Chondrocyte (in vitro differentiated cells): ENCODE measurements around the gene CUBN. TPM values are rescaled to one million over a fixed set of nuclear protein-coding genes. Genes with fewer than 3 reads are reported as not detected.
A peak's percentile ranks its signal among the peaks of the same experiment; 100 is the strongest.

Experiments
- DNase-seq: peaks from one replicate; pipeline ENCODE4 v3.0.0; 2021; ENCODE audit warnings: mixed read lengths, low spot score
- H3K27ac Mint-ChIP-seq: one replicate; pipeline ENCODE4 v1.8.0; 2021; ENCODE audit warnings: mild to moderate bottlenecking, moderate library complexity, mixed read lengths; ENCODE audit not compliant: unreplicated experiment
- H3K27me3 Mint-ChIP-seq: 2 replicates; pipeline ENCODE4 v1.8.0; 2021; ENCODE audit warnings: low read depth, mixed read lengths
- H3K36me3 Mint-ChIP-seq: 2 replicates; pipeline ENCODE4 v1.8.0; 2021; ENCODE audit warnings: low read depth, mixed read lengths
- H3K4me1 Mint-ChIP-seq: 2 replicates; pipeline ENCODE4 v1.8.0; 2021; ENCODE audit warnings: low read depth, mild to moderate bottlenecking, mixed read lengths
- H3K4me3 Mint-ChIP-seq: one replicate; pipeline ENCODE4 v1.8.0; 2021; ENCODE audit warnings: mild to moderate bottlenecking, moderate library complexity, mixed read lengths; ENCODE audit not compliant: unreplicated experiment
- H3K9me3 Mint-ChIP-seq: 2 replicates; pipeline ENCODE4 v1.8.0; 2021; ENCODE audit warnings: low read depth, mixed read lengths
- total RNA-seq: library from RNA; stranded (reverse); gene quantifications from 3 replicates; pipeline ENCODE4 v1.2.1, GENCODE V29; 2021
- TF ChIP-seq, protein P1 (sequence below): fragments of 200-600 bp; sonication (generic); IDR thresholded peaks from 2 replicates; pipeline ENCODE4 v1.5.0; 2021; ENCODE audit warnings: antibody characterized with exemption, mild to moderate bottlenecking, moderate library complexity

The CUBN gene
- total RNA-seq, 1 donor from 2014 or later: 1.0 TPM

DNA sequence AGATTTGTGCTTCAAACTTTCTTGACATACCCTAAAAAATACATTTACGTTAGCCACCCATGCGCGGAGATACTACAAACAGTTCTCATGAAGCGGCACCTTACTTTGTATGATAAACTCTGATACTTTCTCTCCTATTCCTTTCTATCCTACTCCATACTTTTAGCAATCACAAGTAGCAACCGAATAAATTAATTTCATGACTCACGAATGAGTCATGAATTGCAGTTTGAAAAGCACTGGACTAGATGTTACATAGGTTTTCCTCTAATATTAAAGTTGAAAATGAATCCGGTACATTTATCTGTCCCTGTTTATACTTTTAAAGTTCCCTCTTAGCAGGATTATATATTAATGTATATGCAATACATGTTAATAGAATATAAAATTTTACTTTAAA lies 67.6 kb downstream of the CUBN start:
- H3K27ac Mint-ChIP-seq: peak overlapping the region; percentile 96

GRCh38 chr10:17061418-17061817 lies 68.2 kb downstream of the CUBN start:
- H3K4me3 Mint-ChIP-seq: no peak overlapping the region
- peak overlapping the region; percentile 96 for H3K27ac Mint-ChIP-seq
- peaks cover 83% of the 10 kb centered on the region for H3K4me1 Mint-ChIP-seq
- H3K9me3 Mint-ChIP-seq: peaks cover 6% of the 10 kb centered on the region
- no peaks in the 10 kb centered on the region for H3K27me3 Mint-ChIP-seq
- DNase-seq: no peak
- no peaks in the 10 kb centered on the region for H3K36me3 Mint-ChIP-seq
- TF ChIP-seq, protein P1, sequence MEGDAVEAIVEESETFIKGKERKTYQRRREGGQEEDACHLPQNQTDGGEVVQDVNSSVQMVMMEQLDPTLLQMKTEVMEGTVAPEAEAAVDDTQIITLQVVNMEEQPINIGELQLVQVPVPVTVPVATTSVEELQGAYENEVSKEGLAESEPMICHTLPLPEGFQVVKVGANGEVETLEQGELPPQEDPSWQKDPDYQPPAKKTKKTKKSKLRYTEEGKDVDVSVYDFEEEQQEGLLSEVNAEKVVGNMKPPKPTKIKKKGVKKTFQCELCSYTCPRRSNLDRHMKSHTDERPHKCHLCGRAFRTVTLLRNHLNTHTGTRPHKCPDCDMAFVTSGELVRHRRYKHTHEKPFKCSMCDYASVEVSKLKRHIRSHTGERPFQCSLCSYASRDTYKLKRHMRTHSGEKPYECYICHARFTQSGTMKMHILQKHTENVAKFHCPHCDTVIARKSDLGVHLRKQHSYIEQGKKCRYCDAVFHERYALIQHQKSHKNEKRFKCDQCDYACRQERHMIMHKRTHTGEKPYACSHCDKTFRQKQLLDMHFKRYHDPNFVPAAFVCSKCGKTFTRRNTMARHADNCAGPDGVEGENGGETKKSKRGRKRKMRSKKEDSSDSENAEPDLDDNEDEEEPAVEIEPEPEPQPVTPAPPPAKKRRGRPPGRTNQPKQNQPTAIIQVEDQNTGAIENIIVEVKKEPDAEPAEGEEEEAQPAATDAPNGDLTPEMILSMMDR: no peak

More for the DNA sequence above, 67.6 kb downstream of the CUBN start:
- Mint-ChIP-seq H3K4me3 (no peak overlapping the region), H3K27me3 (no peaks in the 10 kb centered on the region), H3K9me3 (peaks cover 6% of the 10 kb centered on the region), H3K4me1 (peaks cover 82% of the 10 kb centered on the region), H3K36me3 (no peaks in the 10 kb centered on the region)
- TF ChIP-seq, protein P1: no peak
- DNase-seq: no peak

- no peak for DNase-seq
- Mint-ChIP-seq H3K27me3 (no peaks in the 10 kb centered on the region), H3K4me1 (peaks cover 82% of the 10 kb centered on the region), H3K9me3 (peaks cover 6% of the 10 kb centered on the region), H3K36me3 (no peaks in the 10 kb centered on the region), H3K4me3 (no peak overlapping the region), H3K27ac (peak overlapping the region; percentile 52)
- TF ChIP-seq, protein P1: no peak
Measured at GRCh38 chr10:17060289-17060688, 69.3 kb downstream of the CUBN start.

GRCh38 chr10:17059197-17059688 lies 70.4 kb downstream of the CUBN start:
- peaks cover 80% of the 10 kb centered on the region for H3K4me1 Mint-ChIP-seq
- H3K36me3 Mint-ChIP-seq: no peaks in the 10 kb centered on the region
- H3K27ac Mint-ChIP-seq: peak overlapping the region; percentile 73
- no peaks in the 10 kb centered on the region for H3K27me3 Mint-ChIP-seq
- TF ChIP-seq, protein P1: no peak
- no peak overlapping the region for H3K4me3 Mint-ChIP-seq
- H3K9me3 Mint-ChIP-seq: peaks cover 6% of the 10 kb centered on the region
- DNase-seq: no peak

GRCh38 chr10:17058093-17058492 lies 71.5 kb downstream of the CUBN start:
- no peaks in the 10 kb centered on the region for H3K36me3 Mint-ChIP-seq
- DNase-seq: no peak
- no peak overlapping the region for H3K27ac Mint-ChIP-seq
- H3K4me3 Mint-ChIP-seq: no peak overlapping the region
- peaks cover 6% of the 10 kb centered on the region for H3K9me3 Mint-ChIP-seq
- H3K4me1 Mint-ChIP-seq: peaks cover 68% of the 10 kb centered on the region
- TF ChIP-seq, protein P1: no peak
- no peaks in the 10 kb centered on the region for H3K27me3 Mint-ChIP-seq
